T-helper 17 cell (primary cell): ENCODE measurements around the gene DDX60. TPM values are rescaled to one million over a fixed set of nuclear protein-coding genes. Genes with fewer than 3 reads are reported as not detected.

Source experiments
- ATAC-seq: fragments of 150-1000 bp; cut with Tn5 transposase; 2 replicates; pipeline ENCODE4 v1.10.0; 2021; ENCODE audit warnings: mild to moderate bottlenecking, moderate library complexity
- DNase-seq, 3 donors: peaks; one replicate each; pipeline versions ENCODE4 v3.0.0 to v3.0.0-alpha.2; 2020 to 2021
- H3K9me3 ChIP-seq: one replicate; pipeline ENCODE4 v1.7.0; 2013; ENCODE audit warnings: low read length, mild to moderate bottlenecking; ENCODE audit not compliant: control insufficient read depth, poor library complexity, severe bottlenecking
- H3K27ac Mint-ChIP-seq: one replicate; pipeline ENCODE4 v1.8.0; 2022; ENCODE audit warnings: mild to moderate bottlenecking, moderate library complexity, mixed read lengths
- H3K27me3 Mint-ChIP-seq: one replicate; pipeline ENCODE4 v1.8.0; 2022; ENCODE audit warnings: mixed read lengths
- H3K36me3 Mint-ChIP-seq: one replicate; pipeline ENCODE4 v1.8.0; 2022; ENCODE audit warnings: low read depth, mixed read lengths
- H3K4me1 Mint-ChIP-seq: one replicate; pipeline ENCODE4 v1.8.0; 2022; ENCODE audit warnings: mild to moderate bottlenecking, mixed read lengths
- H3K4me3 Mint-ChIP-seq: one replicate; pipeline ENCODE4 v1.8.0; 2022; ENCODE audit warnings: mild to moderate bottlenecking, moderate library complexity, mixed read lengths
- total RNA-seq, 4 donors: library from RNA in 2 of 4; stranded (reverse) in 2 of 4; gene quantifications; one replicate each; pipeline ENCODE4 v1.2.3 and lab custom pipeline; 2022 to 2026

The DDX60 gene
- total RNA-seq, 2 donors from 2014 or later = 13.9 to 14.5 TPM

DNA sequence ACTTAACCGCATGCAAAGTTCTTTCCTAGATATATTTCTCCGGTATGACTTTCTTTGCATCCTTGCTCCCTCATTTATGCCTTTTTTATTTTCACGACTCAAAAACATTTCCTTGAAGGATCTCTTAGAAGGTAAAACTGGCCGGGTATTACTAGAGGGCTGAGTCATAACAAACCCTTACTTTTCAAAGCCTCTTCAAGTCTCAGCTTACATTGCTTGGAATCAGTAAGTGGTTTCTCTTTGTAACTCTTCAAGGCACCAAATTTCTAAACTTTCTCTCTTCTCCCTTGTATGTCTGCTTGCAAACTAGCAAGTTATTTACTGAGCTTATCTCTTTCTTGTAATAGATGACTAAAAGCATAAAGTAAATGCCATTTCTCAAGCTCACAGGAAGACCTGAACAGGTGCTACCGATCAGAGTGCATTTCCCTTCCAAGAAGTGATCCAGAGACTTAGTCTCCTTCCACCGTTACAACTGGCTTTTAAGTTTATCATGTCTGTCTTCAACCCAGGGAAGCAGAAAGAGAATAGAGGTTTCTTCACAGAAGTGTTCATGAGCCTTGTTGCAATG, 150.8 kb downstream of the DDX60 start:
- H3K36me3 Mint-ChIP-seq = no peaks in the 10 kb centered on the region
- H3K27ac Mint-ChIP-seq = no peak overlapping the region
- no peaks in the 10 kb centered on the region for H3K4me1 Mint-ChIP-seq
- H3K27me3 Mint-ChIP-seq = peaks cover 10% of the 10 kb centered on the region
- ATAC-seq (no peak), DNase-seq (no peak)
- H3K9me3 ChIP-seq = no peaks in the 10 kb centered on the region
- no peak overlapping the region for H3K4me3 Mint-ChIP-seq

Other genes with a start within 250 kb of the DDX60 start
- not detected for gene ANXA10, start 226.2 kb downstream of the DDX60 start, total RNA-seq
- gene DDX60L, start 161.7 kb upstream of the DDX60 start, total RNA-seq = 10 to 100 TPM; 42.2 to 45.3 TPM
- gene PALLD, start 178.3 kb upstream of the DDX60 start, total RNA-seq = under 1 TPM; 0.26 to 0.67 TPM